CD1c-positive myeloid dendritic cell (primary cell): ENCODE results near the gene ITGB1.

Experiments used
- DNase-seq: peaks from one replicate; pipeline ENCODE4 v3.0.0-alpha.2; 2016; ENCODE audit errors: extremely low spot score

The ITGB1 gene

DNA sequence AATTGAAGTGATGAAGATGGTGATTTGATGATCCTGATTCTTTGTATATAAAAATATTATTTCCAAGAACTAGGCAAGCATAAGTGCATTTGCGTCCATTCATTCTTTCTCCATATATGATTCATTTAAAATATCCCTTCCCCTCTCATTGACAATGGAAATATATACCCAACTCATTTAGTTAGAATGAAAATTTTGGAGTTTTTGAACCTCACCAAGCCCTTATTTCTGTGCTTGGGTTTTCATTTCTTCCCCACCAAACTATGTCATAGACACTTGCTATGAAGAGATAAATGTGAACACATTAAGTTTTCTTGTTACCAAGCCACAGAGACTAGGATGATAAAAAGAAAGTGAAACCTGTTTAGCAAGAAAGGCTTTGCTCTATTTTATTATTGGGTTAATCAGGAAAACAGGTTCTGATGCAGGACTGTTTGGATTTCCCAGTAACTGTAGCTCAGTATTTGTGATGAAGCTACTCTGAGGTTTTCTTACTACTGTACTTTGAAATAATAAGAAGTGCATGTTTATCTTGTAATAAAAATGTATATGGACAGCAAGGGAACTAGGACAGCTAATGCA, 68.3 kb downstream of the ITGB1 start:
- DNase-seq, result no peak

DNA sequence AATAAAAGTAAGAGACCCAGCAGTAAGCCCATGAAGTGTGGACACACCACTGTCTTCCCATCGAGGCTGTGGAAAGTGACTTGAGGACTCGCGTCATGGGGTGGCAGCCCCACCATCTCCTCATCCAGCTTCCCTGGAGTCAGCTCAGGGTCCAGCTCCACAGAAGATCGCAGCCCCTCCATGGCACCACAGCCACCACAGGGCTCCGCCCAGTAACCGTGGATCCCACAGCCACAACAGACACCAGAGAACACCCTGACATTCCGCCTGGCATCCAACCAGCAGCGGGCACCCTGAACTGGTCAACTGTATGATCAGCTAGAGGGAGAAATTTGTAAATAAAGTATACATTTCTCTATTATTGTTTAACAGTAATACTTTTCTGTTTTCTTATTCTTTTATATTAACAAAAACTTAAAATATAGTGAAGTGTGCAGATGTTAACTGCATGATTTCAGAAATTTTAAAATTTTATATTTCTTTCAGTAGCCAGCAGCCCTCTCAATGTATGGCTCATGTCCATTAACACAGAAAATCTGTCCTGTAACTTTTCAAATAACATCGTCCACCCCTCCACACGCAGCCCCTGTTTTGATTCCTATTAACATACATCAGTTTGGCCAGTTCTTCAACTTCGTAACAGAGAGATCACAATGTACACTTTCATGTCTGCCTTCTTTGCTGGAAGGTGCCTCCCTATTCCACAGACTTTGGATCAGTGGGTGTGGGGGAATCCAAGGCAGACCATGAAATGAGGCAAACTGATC, 69.7 kb downstream of the ITGB1 start:
- no peak for DNase-seq

DNA sequence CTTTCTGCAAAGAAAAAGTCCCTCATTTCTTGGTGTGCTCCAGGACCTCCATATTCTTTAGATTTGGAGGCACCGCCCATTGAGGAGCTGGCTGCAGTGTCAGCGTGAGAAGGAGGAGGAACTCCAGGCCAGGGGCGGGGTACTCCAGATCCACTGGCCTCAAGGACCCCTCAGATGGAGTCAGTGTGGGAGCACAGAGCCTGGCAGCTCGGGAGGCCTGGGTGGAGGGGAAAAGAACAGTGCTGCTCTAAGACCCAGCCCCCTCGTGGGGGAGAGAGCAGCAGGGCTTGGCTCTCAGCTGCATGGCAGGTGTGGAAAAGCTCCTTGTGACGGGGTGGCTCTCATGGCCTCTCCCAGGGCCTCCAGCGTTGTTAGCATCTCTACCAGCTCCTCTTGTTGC, 70.5 kb downstream of the ITGB1 start:
- no peak for DNase-seq

DNA sequence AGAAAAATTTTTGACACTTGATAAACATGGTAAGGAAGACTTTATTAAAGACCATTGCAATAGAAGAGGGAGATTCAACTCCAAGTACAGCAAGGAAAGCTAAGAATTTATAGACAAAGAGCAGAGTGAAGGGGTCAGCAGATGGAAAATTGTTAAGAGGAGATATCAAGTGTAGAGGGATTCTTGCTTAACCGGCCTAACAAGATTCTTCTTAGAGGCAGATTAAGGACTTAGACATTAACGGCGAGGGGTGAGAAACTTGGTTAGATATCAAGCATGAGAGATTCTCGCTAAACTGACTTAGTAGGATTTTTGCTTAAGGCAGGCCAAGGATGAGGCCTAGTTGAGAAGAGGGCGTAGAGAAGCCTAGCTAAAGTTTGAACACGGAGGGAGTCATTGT, 76.0 kb downstream of the ITGB1 start:
- no peak for DNase-seq

DNA sequence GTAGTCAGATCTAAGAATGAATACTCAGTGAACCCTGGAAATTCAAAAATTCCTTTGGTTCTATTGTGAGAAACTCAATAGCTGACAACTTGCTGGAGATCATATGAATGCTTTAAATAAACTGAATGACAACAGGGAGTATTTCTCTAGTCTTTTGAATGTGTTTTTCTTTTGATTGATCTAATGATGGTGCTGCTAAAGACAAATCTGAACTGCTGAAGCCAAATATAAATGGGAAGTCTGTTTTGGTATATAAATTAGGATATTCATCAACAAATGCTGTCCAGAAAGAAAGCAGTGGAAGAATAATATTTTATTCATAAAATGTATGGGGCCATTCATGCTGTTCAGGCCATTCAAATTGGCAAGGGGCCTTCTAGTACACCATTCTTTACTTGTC, 79.4 kb downstream of the ITGB1 start:
- DNase-seq, result no peak

DNA sequence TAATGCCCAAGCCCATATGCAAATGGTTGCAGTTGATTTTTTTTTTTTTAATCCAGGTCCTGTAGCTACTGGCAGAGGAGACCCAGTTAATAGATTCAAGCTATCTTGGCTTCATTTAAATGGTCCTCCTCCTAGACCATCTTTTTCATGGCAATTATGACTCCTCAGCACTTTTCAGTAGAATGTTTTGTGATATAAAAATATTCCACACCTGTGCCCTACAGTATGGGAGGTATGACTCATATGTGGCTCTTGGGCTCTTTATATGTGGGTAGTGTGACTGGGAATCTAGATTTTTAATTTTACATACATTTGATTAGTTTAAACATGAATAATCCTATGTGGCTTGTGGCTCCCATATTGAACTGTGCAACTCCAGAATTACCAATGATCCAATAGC, 80.1 kb downstream of the ITGB1 start:
- DNase-seq, result no peak

DNA sequence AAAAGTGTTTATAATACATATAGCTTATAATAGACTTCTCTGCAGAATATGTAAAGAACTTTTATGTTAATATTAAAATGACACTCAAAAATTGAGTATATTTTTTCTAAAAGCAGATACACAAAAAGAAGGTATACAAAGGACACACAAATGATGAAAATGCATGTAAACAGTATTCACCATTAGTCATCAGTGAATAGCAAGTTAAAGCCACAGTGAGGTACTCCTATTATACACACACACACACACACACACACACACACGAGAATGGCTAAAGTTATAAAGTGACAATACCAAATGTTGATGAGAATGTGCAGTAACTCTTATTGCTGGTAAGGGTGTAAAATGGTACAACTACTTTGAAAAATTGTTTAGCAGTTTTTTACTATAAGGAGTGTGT, 92.9 kb downstream of the ITGB1 start:
- no peak for DNase-seq

DNA sequence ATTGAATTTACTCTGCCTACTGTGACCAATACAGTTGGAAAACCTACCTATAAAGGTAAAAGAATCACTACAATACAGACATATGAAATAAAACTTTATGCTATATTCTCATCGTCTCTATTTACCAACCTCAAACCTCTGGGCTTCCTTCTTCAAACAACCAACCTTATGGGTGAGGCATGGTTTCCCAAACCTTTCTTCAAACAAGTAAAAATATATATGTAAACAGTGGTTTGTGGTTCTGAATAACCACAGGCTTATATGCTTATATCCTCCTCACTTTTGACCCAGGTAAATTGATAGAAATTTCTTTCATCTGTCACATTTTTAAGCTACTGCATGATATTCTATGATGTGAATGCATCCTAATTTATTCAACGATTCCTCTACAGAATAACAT, 103.6 kb downstream of the ITGB1 start:
- DNase-seq, result no peak

DNA sequence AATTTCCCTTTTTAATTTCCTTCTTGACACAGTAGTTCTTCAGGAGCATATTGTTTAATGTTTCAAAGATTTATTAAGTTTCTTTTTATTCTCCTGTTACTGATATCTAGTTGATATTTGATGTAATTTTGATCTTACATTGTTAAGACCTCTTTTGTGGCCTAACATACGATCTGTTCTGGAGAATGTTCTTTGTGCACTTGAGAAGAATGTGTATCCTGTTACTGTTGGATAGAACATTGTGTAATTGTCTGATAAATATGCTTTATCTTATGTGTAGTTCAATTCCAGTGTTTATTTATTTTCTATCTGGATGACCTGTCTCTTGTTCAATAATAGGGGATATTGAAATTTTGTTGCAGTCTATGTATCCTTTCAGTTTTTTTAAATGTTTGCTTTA, 106.7 kb downstream of the ITGB1 start:
- no peak for DNase-seq
